ENCODE measurements around the gene MMP12. TPM values are rescaled to one million over a fixed set of nuclear protein-coding genes. Genes with fewer than 3 reads are reported as not detected.

The MMP12 gene
- total and polyA plus RNA-seq, 12 donors, result not detected

DNA sequence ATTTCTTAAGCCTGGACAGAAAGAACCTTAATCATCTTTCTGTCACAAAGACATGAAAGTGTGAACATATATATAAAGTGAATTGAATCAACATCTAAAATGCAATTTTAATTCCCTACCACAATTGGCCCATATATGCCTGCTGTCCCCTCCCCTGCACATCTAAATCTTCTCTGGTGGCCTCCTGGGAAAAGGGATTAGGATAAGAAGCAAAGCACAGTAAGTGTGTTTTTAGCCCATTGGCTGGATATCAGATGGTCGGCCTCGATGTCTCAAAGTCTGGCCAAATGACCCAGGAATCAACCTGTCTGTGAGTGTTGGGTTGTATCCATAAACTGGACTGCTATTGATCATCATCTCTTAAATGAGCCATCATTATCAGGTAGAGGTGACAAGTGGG lies 37.1 kb downstream of the MMP12 start:
- 66 to 100% (median 77%) methylated on average over 2 of the region's 2 CpGs for WGBS, 4 donors
- H3K27ac ChIP-seq, result no peak overlapping the region
- no peak overlapping the region for H3K4me3 ChIP-seq
- intact Hi-C loops (cut with DNase I), result no loop called here
- no peaks in the 10 kb centered on the region for H3K9me3 ChIP-seq (replicated peaks in 1 of 3)
- TF ChIP-seq POLR2A (IDR thresholded peaks at IDR 0.05), result no peak
- no peak for TF ChIP-seq CTCF (IDR thresholded peaks at IDR 0.05)
- no peaks in the 10 kb centered on the region for H3K27me3 ChIP-seq
- H3K36me3 ChIP-seq (replicated peaks in 1 of 2), result no peaks in the 10 kb centered on the region
- H3K4me1 ChIP-seq (replicated peaks in 1 of 2), result no peaks in the 10 kb centered on the region
- DNase-seq, result no peak

DNA sequence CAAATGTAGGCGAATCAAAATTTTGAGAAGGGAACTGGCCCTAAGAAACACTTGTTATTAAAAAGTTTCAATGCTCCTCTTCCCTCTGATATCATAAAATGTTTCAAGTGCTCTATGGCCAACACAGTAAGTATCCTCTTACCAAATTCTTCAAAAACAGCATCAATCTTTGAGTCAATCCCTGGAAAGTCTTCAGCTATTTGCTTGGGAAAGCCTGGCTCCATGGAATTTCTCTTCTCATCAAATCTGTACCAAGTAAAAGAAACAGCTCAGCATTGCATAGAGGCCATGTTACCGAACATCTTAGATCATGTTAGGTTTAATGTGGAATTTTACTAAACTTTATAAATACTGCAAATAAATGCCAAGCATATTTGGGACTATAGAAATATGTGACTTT lies 37.6 kb downstream of the MMP12 start:
- H3K9me3 ChIP-seq (replicated peaks in 1 of 3), result no peaks in the 10 kb centered on the region
- no peak overlapping the region for H3K4me3 ChIP-seq
- H3K27ac ChIP-seq, result no peak overlapping the region
- H3K27me3 ChIP-seq, result no peaks in the 10 kb centered on the region
- intact Hi-C loops (cut with DNase I), result no loop called here
- no peaks in the 10 kb centered on the region for H3K36me3 ChIP-seq (replicated peaks in 1 of 2)
- 76 to 89% (median 83%) methylated on average over 2 of the region's 2 CpGs for WGBS, 4 donors
- TF ChIP-seq CTCF (IDR thresholded peaks at IDR 0.05), result no peak
- TF ChIP-seq POLR2A (IDR thresholded peaks at IDR 0.05), result no peak
- no peaks in the 10 kb centered on the region for H3K4me1 ChIP-seq (replicated peaks in 1 of 2)
- no peak for DNase-seq

DNA sequence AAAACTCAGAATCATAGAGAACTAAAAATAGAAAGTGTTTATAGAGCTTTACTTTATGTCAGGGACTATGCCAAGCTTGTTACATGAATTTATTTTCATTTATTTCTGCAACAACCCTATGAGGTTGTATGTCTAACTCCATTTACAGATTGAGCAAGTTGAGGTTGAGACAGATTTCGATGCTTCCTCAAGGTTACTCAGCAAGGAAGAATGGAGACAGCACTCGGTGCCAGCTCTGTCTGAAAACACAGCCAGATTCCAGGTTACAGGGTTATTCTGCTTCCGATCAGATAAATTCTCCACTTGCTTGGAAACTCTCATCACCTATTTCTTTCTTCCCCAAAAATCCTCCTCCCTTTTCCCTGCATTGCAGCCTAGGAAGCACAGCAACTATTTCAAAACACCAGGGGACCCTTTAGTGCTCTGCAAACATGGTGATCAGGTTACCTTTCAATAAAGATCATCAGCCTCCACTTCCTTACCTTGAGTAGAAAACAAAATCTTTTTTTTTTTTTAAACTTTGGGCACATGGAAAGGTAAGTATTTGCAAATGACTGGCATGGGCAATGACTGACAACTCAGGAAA lies 38.4 kb downstream of the MMP12 start:
- Histone ChIP-seq H3K9me3 (replicated peaks in 1 of 3) (no peaks in the 10 kb centered on the region), H3K27me3 (peaks cover 2% of the 10 kb centered on the region), H3K36me3 (replicated peaks in 1 of 2) (no peaks in the 10 kb centered on the region), H3K27ac (no peak overlapping the region), H3K4me3 (no peak overlapping the region), H3K4me1 (replicated peaks in 1 of 2) (no peaks in the 10 kb centered on the region)
- WGBS, 4 donors, result 29 to 62% (median 39%) methylated on average over 3 of the region's 3 CpGs
- no peak for DNase-seq
- intact Hi-C loops (cut with DNase I), result no loop called here
- no peak for TF ChIP-seq CTCF (IDR thresholded peaks at IDR 0.05)
- TF ChIP-seq POLR2A (IDR thresholded peaks at IDR 0.05), result no peak

- no peak for TF ChIP-seq CTCF (IDR thresholded peaks at IDR 0.05)
- no peak for TF ChIP-seq POLR2A (IDR thresholded peaks at IDR 0.05)
- intact Hi-C loops (cut with DNase I), result no loop called here
- Histone ChIP-seq H3K27ac (no peak overlapping the region), H3K4me1 (replicated peaks in 1 of 2) (no peaks in the 10 kb centered on the region), H3K9me3 (replicated peaks in 1 of 3) (no peaks in the 10 kb centered on the region), H3K4me3 (no peak overlapping the region), H3K36me3 (replicated peaks in 1 of 2) (no peaks in the 10 kb centered on the region), H3K27me3 (peaks cover 4% of the 10 kb centered on the region)
- DNase-seq, result no peak
- WGBS, 4 donors, result 81 to 91% (median 88%) methylated on average over 2 of the region's 2 CpGs
These were observed 41.1 kb downstream of the MMP12 start for GRCh38 chr11:102833731-102834130.
